Measurements from ENCODE around the gene ADGRG3. TPM values are rescaled to one million over a fixed set of nuclear protein-coding genes. Genes with fewer than 3 reads are reported as not detected.

The ADGRG3 gene
- total RNA-seq, 1 experiment from 2014 or later, result not detected

DNA sequence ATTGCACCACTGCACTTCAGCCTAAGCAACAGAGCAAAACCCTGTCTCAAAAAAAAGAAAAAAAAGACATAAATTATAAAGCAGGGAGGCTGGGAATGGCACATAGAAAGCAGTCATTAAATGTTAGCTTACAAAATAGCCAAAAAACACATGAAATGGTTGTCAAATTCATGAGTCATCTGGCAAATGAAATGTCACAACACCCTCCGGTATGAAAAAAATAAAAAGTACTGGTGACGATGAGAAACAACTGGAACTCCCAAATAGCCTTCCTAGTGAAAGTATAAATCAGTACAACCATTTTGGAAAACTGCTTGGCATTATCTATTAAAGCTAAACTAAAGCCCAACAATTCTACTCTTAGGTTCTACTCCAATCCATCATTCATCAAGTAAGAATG, 63.9 kb downstream of the ADGRG3 start:
- Histone ChIP-seq H3K4me3 (replicated peaks in 1 of 2; ENCODE audit: low read depth in 1 of 2, low read length in 2 of 2) (no peak overlapping the region), H3K79me2 (ENCODE audit: insufficient read depth, low read length) (peaks cover 10% of the 10 kb centered on the region; the same call in 1 of the 2 replicates), H4K20me1 (ENCODE audit: insufficient read depth) (no peaks in the 10 kb centered on the region), H3K27ac (ENCODE audit: low read depth, low read length) (no peak overlapping the region), H3K27me3 (ENCODE audit: insufficient read depth, low read length) (no peaks in the 10 kb centered on the region), H2AFZ (ENCODE audit: low read depth, low read length, poor library complexity, severe bottlenecking) (no peak overlapping the region), H3K4me2 (ENCODE audit: low read length) (no peak overlapping the region), H3K9me2 (ENCODE audit: insufficient read depth) (no peaks in the 10 kb centered on the region), H3K9ac (ENCODE audit: low read length) (no peak overlapping the region), H3K36me3 (ENCODE audit: control insufficient read depth in 1 of 2, insufficient read depth in 2 of 2, low read length in 2 of 2) (no peaks in the 10 kb centered on the region), H3K9me3 (ENCODE audit: control insufficient read depth in 1 of 2, insufficient read depth in 1 of 2, low read depth in 1 of 2, low read length in 2 of 2) (no peaks in the 10 kb centered on the region), H3K4me1 (ENCODE audit: control insufficient read depth in 1 of 2, insufficient read depth in 2 of 2, low read length in 2 of 2) (peaks cover 5 to 20% of the 10 kb centered on the region in 2 experiments)
- ATAC-seq (no peak), DNase-seq (ENCODE audit: low read depth, low spot score) (no peak)
- CTCF ChIA-PET, result interaction anchor here (1.6 kb wide), 1 partner anchor 9 kb away, joined by 6 read pairs; no protein-coding TSS in a partner anchor
- POLR2A ChIA-PET, result no interaction called here
- no TSS peak for BruUV-seq (replicated peaks)
- RAD21 ChIA-PET (ENCODE audit: low non-redundant PET in 1 of 2, low total read pairs in 2 of 2, uncharacterized antibody in 2 of 2, unreplicated experiment in 2 of 2), result no interaction called here
- intact Hi-C loops (cut with micrococcal nuclease), result no loop called here
- TF ChIP-seq SP1 (IDR thresholded peaks at IDR 0.05; ENCODE audit: low read depth) (no peak), CBX3 (IDR thresholded peaks at IDR 0.05; ENCODE audit: low read depth) (no peak), ZNF274 (IDR thresholded peaks at IDR 0.05; ENCODE audit: low read depth, low read length) (no peak), SIN3A (IDR thresholded peaks at IDR 0.05; ENCODE audit: low read depth) (no peak), FOSL1 (IDR thresholded peaks at IDR 0.05; ENCODE audit: low read depth) (no peak), POLR2AphosphoS5 (IDR thresholded peaks at IDR 0.05; ENCODE audit: low read depth, low read length) (no peak), EGR1 (IDR thresholded peaks at IDR 0.05; ENCODE audit: low read depth) (no peak), JUND (IDR thresholded peaks at IDR 0.05) (no peak), YY1 (IDR thresholded peaks at IDR 0.05; ENCODE audit: extremely low read depth, insufficient replicate concordance, low read depth, low read length) (no peak), EZH2 (IDR thresholded peaks at IDR 0.05) (no peak), EZH2phosphoT487 (IDR thresholded peaks at IDR 0.05; ENCODE audit: borderline replicate concordance) (no peak)
- TF ChIP-seq, protein P1, sequence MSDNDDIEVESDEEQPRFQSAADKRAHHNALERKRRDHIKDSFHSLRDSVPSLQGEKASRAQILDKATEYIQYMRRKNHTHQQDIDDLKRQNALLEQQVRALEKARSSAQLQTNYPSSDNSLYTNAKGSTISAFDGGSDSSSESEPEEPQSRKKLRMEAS (IDR thresholded peaks at IDR 0.05), result no peak
- TF ChIP-seq, protein P2, sequence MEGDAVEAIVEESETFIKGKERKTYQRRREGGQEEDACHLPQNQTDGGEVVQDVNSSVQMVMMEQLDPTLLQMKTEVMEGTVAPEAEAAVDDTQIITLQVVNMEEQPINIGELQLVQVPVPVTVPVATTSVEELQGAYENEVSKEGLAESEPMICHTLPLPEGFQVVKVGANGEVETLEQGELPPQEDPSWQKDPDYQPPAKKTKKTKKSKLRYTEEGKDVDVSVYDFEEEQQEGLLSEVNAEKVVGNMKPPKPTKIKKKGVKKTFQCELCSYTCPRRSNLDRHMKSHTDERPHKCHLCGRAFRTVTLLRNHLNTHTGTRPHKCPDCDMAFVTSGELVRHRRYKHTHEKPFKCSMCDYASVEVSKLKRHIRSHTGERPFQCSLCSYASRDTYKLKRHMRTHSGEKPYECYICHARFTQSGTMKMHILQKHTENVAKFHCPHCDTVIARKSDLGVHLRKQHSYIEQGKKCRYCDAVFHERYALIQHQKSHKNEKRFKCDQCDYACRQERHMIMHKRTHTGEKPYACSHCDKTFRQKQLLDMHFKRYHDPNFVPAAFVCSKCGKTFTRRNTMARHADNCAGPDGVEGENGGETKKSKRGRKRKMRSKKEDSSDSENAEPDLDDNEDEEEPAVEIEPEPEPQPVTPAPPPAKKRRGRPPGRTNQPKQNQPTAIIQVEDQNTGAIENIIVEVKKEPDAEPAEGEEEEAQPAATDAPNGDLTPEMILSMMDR (IDR thresholded peaks at IDR 0.05 in 2 of 3, conservative IDR thresholded peaks at IDR 0.05 in 1 of 3; ENCODE audit: borderline replicate concordance in 1 of 3, insufficient read depth in 1 of 3, low read depth in 2 of 3, low read length in 2 of 3), result no peak

Data from HCT116 (cell line).